Breast epithelium (tissue), 4 donors: ENCODE data around the gene SPIRE2. TPM values are rescaled to one million over a fixed set of nuclear protein-coding genes. Genes with fewer than 3 reads are reported as not detected.

Experiments used
- DNase-seq, 2 donors: peaks; one replicate each; pipeline ENCODE4 v3.0.0-alpha.2; 2019; ENCODE audit warnings: low spot score in 2 of 2
- H3K27ac ChIP-seq, 2 donors: fragments of 200-600 bp; sonication (generic) in 1 of 2; one replicate each; pipeline ENCODE4 v1.5.1; 2016 to 2019; ENCODE audit warnings: mild to moderate bottlenecking in 1 of 2
- H3K27me3 ChIP-seq, 2 donors: fragments of 200-600 bp; sonication (generic) in 1 of 2; one replicate each; pipeline versions ENCODE4 v1.5.1 to v1.6.0; 2017 to 2019; ENCODE audit warnings: control low read depth in 1 of 2, mild to moderate bottlenecking in 1 of 2
- H3K36me3 ChIP-seq: fragments of 200-600 bp; one replicate; pipeline ENCODE4 v1.5.1; 2019
- H3K4me1 ChIP-seq, 2 donors: fragments of 200-600 bp; sonication (generic); one replicate each; pipeline ENCODE4 v1.5.1; 2016 to 2019; ENCODE audit warnings: control low read depth in 1 of 2
- H3K4me3 ChIP-seq, 3 donors: fragments of 200-600 bp; sonication (generic); 1 replicate in 2 of 3; 2 replicates in 1 of 3; pipeline ENCODE4 v1.5.1; 2016 to 2019; ENCODE audit warnings: mild to moderate bottlenecking in 3 of 3, moderate library complexity in 2 of 3
- H3K9me3 ChIP-seq, 2 donors: fragments of 200-600 bp; sonication (generic) in 1 of 2; one replicate each; pipeline ENCODE4 v1.5.1; 2016 to 2019; ENCODE audit warnings: control low read depth in 1 of 2
- POLR2A ChIP-seq: fragments of 450-650 bp; IDR thresholded peaks from one replicate; pipeline ENCODE4 v1.6.1; 2016; ENCODE audit warnings: antibody characterized with exemption, mild to moderate bottlenecking, moderate library complexity
- POLR2AphosphoS5 ChIP-seq, 3 donors: sonication (generic); formaldehyde crosslinking; IDR thresholded peaks; one replicate each; pipeline ENCODE4 v1.6.1; 2017; ENCODE audit warnings: antibody characterized with exemption in 3 of 3
- intact Hi-C: fragments of 100-400 bp; cut with DNase I; formaldehyde crosslinking; loops from one replicate; pipeline ENCODE4 v1.15.1; 2023; ENCODE audit warnings: low total_unique reads
- total RNA-seq, 3 donors: library from RNA; depleted of rRNA; stranded (reverse); fragments of >200 nt; gene quantifications; one replicate each; pipeline ENCODE4 v1.1.0, GENCODE V29; 2016
- TF ChIP-seq, protein P1 (sequence below), 3 donors: fragments of 450-650 bp; IDR thresholded peaks; one replicate each; pipeline ENCODE4 v1.5.1; 2016 to 2017; ENCODE audit warnings: antibody characterized with exemption in 3 of 3, mild to moderate bottlenecking in 3 of 3, moderate library complexity in 3 of 3

SPIRE2 gene
- total RNA-seq, 3 donors from 2014 or later, result 1.3 to 11.1 (median 7.8) TPM

DNA sequence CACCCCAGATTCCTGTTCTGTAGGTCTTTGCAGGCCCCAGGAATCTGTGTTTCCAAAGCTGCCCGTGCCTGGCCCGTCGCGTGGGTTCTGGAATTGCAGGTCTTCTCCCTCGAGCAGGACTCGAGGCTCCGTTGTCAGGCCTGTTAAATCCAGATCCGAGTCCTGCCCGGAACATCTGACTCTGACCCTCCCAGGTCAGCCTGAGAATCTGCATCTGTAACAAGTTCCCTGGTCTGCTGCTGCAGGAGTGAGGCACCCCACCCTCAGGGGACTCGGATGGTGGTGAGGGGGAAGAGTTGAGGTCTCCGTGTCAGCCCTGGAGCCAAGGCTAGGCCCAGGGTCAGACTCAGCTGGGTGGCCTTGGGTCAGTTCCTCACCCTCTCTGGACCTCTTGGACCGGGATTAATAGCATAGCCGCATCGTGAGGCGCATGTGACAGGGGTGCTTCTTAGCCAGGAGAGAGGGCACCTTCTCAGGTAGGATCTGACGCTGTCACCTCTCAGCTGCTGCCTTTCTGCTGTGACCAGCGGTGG lies 8.8 kb downstream of the SPIRE2 start:
- TF ChIP-seq POLR2AphosphoS5 (IDR thresholded peaks at IDR 0.05) (no peak), POLR2A (no peak)
- no peaks in the 10 kb centered on the region for H3K4me1 ChIP-seq
- intact Hi-C loops, result no loop called here
- no peak for DNase-seq
- peaks cover 0 to 5% of the 10 kb centered on the region in 2 donors for H3K9me3 ChIP-seq
- H3K36me3 ChIP-seq, result no peaks in the 10 kb centered on the region
- H3K4me3 ChIP-seq, result peak overlapping the region in 2 of 3 donors; percentile 34 to 57
- H3K27me3 ChIP-seq, result no peaks in the 10 kb centered on the region
- peak overlapping the region; percentile 54 to 68 for H3K27ac ChIP-seq

DNA sequence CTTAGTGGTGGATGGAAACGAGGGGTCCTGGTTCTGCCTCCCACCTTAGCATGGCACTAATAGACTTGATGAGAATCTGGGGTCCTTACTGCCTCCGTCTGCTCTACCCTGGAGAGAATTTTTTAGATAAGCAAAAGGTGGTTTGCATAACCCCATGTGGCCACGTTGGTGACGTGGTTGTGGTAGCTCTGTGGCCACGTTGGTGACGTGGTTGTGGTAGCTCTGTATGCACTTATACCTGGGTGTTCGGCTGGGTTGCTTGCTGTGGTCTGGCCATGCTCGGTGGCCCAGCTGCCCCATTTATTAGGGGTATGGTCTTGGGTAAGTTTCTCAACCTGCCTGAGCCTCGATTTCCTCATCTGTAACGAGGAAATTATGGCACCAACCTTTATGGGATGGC lies 13.0 kb downstream of the SPIRE2 start:
- no peak for DNase-seq
- intact Hi-C loops, result no loop called here
- no peaks in the 10 kb centered on the region for H3K27me3 ChIP-seq
- H3K27ac ChIP-seq, result no peak overlapping the region
- TF ChIP-seq, protein P1, sequence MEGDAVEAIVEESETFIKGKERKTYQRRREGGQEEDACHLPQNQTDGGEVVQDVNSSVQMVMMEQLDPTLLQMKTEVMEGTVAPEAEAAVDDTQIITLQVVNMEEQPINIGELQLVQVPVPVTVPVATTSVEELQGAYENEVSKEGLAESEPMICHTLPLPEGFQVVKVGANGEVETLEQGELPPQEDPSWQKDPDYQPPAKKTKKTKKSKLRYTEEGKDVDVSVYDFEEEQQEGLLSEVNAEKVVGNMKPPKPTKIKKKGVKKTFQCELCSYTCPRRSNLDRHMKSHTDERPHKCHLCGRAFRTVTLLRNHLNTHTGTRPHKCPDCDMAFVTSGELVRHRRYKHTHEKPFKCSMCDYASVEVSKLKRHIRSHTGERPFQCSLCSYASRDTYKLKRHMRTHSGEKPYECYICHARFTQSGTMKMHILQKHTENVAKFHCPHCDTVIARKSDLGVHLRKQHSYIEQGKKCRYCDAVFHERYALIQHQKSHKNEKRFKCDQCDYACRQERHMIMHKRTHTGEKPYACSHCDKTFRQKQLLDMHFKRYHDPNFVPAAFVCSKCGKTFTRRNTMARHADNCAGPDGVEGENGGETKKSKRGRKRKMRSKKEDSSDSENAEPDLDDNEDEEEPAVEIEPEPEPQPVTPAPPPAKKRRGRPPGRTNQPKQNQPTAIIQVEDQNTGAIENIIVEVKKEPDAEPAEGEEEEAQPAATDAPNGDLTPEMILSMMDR (IDR thresholded peaks at IDR 0.05), result no peak
- TF ChIP-seq POLR2AphosphoS5 (IDR thresholded peaks at IDR 0.05) (no peak), POLR2A (no peak)
- no peaks in the 10 kb centered on the region for H3K36me3 ChIP-seq
- no peaks in the 10 kb centered on the region for H3K9me3 ChIP-seq
- no peak overlapping the region for H3K4me3 ChIP-seq
- peaks cover 0 to 7% of the 10 kb centered on the region in 2 donors for H3K4me1 ChIP-seq

- peak overlapping the region; percentile 12 to 48 for H3K27ac ChIP-seq
- intact Hi-C loops, result no loop called here
Measured at GRCh38 chr16:89842471-89843408, 14.5 kb downstream of the SPIRE2 start.

GRCh38 chr16:89843409-89844350 lies 15.4 kb downstream of the SPIRE2 start:
- intact Hi-C loops, result no loop called here
- H3K27me3 ChIP-seq, result no peaks in the 10 kb centered on the region

More at GRCh38 chr16:89842471-89843408, 14.5 kb downstream of the SPIRE2 start:
- H3K27me3 ChIP-seq, result no peaks in the 10 kb centered on the region
- no peak for DNase-seq
- H3K4me3 ChIP-seq, result no peak overlapping the region
- no peaks in the 10 kb centered on the region for H3K36me3 ChIP-seq
- H3K9me3 ChIP-seq, result no peaks in the 10 kb centered on the region
- H3K4me1 ChIP-seq, result peaks cover 0 to 7% of the 10 kb centered on the region in 2 donors
- TF ChIP-seq POLR2A (no peak), POLR2AphosphoS5 (IDR thresholded peaks at IDR 0.05) (no peak)
- TF ChIP-seq, protein P1 (IDR thresholded peaks at IDR 0.05), result no peak

More at GRCh38 chr16:89843409-89844350, 15.4 kb downstream of the SPIRE2 start:
- Histone ChIP-seq H3K4me1 (peaks cover 0 to 7% of the 10 kb centered on the region in 2 donors), H3K36me3 (no peaks in the 10 kb centered on the region), H3K27ac (peak overlapping the region; percentile 12 to 48), H3K9me3 (no peaks in the 10 kb centered on the region), H3K4me3 (no peak overlapping the region)
- no peak for DNase-seq
- TF ChIP-seq, protein P1 (IDR thresholded peaks at IDR 0.05), result no peak
- TF ChIP-seq POLR2A, result no peak
- TF ChIP-seq POLR2AphosphoS5 (IDR thresholded peaks at IDR 0.05), result no peak
